ENCODE results near the gene VPS13D.

The VPS13D gene

DNA sequence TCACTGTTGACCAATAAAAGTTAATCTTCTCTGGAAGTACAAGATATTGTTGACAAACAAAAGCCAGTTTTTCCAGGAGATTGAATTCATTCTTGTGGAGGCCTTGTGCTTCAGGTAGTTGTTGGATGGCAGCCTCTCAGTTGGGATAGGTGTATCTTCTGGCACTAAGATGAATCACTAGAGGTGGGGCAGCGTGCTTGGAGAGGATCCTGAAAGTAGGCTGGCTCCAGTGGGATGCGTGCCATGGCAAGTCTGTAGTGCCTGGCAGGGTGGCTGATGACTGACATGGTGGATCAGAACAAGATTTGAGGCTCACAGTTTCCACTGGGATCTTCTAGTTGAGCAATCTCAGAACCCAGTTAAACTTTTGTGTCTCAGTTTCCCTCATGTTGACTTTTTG, 2.4 kb downstream of the VPS13D start:
- no peak for DNase-seq (ENCODE audit: low read depth)

DNA sequence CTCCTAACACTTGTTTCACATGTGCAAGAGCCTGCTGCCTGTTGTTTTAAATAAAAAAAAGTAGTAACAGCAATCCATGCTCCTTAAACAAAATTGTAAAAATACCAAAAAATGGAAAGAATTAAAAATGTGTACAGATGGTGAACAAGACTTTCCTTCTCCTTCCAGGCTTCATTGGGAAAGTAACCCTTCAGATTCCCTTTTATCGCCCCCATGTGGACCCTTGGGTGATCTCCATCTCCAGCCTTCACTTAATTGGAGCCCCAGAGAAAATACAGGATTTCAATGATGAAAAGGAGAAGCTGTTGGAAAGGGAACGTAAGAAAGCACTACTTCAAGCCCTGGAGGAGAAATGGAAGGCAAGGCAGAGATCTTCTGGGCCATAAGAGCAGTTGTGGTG, 14.2 kb downstream of the VPS13D start:
- no peak for DNase-seq (ENCODE audit: low read depth)

DNA sequence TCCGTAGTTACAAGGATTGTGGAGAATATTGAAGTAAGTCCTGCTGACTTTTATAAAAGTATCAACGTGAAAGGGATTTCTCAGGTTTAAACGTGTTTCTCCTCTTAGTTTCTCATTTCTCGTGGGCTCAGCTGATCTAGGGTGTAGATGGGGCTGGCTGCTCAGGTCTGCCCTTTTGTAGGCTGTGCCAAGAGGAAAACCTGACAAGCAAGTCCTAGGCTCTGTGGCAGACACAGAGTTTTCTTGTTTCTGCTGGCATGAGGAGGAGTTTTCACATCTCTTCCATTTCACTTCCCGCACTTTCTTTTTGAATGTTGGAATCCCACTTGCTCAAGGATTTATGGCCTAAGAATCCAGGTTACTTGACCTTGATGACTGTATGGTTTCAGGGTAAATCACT, 14.8 kb downstream of the VPS13D start:
- DNase-seq (ENCODE audit: low read depth) = no peak

DNA sequence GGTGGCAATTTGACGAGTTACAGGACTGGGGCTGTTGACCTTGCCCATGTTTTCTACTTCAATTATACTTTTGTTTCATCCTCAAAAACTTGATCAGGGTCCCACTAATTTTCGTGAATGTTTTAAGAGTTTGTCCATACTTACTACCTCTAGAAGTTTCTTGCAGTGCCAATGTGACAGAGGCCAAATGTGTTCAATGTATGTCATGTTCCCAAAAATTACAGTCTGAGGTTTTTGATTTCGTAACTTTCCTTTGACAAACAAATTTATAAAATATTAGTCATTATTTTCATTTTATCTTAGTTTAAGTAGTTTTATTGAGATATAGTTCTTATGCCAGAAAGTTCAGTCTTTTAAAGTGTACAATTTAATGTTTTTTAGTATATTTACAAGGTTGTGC, 15.3 kb downstream of the VPS13D start:
- DNase-seq (ENCODE audit: low read depth) = no peak

- DNase-seq (ENCODE audit: low read depth) = no peak
These were observed 15.9 kb downstream of the VPS13D start for GRCh38 chr1:12245733-12246132.

- DNase-seq (ENCODE audit: low read depth) = no peak
These were observed 16.8 kb downstream of the VPS13D start for GRCh38 chr1:12246584-12246983.

DNA sequence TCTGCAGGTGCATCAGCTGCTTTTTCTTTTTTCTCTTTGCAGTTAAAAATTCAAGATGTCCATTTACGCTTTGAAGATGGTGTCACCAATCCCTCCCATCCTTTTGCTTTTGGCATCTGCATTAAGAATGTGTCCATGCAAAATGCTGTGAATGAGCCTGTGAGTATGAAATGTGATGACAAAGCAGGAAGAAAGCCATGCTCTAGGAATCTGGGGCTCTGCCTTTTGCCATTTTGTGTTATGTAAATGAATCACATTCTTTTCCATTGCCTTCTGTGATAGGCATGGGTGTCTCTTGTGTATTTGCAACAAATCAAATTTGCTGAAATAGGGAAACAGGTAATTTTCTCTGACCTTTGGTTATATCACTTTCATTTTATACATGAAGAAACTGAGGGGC, 19.4 kb downstream of the VPS13D start:
- DNase-seq (ENCODE audit: low read depth) = peak; percentile 16

- no peak for DNase-seq (ENCODE audit: low read depth)
These were observed 19.9 kb downstream of the VPS13D start for GRCh38 chr1:12249748-12250147.

GRCh38 chr1:12251442-12251841, 21.6 kb downstream of the VPS13D start:
- no peak for DNase-seq (ENCODE audit: low read depth)

- DNase-seq (ENCODE audit: low read depth) = no peak
These were observed 26.1 kb downstream of the VPS13D start for GRCh38 chr1:12255913-12256312.

- no peak for DNase-seq (ENCODE audit: low read depth)
These were observed 28.4 kb downstream of the VPS13D start for GRCh38 chr1:12258272-12258671.

DNA sequence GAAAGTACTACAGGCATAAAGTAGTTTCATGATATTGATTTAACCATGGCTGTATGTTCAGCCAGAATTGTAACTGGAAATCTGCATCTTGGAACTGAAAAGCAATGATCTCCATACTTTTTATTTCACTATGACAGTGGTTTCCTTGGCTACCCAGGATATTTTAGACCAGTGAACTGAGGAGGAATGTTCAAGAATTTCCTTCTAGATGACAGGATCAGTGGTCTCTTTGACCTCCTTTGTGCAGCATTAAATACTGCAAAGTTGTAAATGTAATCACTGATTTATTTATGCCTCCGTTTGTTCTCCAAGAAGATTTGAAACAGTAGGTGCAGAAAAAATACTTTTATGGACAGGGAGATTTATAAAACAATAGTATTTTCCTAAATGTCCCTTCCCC, 39.5 kb downstream of the VPS13D start:
- no peak for DNase-seq (ENCODE audit: low read depth)

GRCh38 chr1:12271033-12271432, 41.2 kb downstream of the VPS13D start:
- DNase-seq (ENCODE audit: low read depth) = no peak

DNA sequence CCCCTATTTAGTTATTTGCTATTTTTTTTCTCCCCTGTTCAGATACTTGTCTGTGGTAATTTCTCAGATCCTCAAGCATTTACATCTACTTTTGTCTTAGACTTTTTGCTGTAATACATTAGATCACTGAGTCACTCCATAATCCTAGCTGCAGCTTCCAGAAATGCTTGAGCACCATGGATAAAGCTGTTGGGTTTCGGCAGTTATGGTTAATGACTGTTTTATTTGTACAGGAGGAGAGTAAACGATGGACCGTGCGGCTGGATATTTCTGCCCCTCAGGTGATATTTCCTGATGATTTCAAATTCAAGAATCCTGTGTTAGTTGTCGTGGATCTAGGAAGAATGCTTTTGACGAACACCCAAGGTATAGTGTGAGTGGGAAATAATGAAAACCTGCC, 42.9 kb downstream of the VPS13D start:
- no peak for DNase-seq (ENCODE audit: low read depth)

- DNase-seq (ENCODE audit: low read depth) = no peak
These were observed 45.5 kb downstream of the VPS13D start for GRCh38 chr1:12275370-12275769.

DNA sequence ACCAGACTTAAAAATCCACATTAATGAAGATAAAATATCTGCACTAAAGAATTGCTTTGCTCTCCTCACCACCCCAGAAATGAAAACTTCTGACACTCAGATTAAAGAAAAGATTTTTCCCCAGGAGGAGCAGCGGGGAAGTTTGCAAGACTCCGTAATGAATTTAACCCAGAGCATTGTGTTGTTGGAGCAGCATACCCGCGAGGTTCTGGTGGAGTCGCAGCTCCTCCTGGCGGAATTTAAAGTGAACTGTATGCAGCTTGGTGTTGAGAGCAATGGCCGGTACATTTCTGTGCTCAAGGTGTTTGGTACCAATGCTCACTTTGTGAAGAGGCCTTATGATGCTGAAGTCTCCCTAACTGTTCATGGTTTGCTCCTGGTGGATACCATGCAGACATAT, 46.4 kb downstream of the VPS13D start:
- no peak for DNase-seq (ENCODE audit: low read depth)

DNA sequence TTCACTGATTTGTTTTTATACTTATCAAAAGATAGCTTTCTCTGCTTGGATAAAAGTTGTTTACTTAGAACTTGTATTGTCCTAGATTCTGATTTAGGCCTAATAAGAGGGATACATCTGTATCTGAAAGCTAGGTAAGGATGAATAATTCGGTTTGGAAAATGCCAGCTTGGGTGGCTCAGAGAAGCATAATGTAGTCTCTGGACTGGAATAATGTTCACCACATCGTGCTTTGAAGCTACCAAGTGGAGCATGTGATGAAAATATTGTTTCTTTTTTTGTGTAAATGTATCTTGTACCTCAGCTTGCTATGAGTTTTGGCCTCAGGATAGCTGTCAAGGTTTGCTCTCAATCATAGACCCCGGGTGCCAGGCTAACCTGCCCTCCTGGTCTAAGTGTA, 49.2 kb downstream of the VPS13D start:
- no peak for DNase-seq (ENCODE audit: low read depth)

DNA sequence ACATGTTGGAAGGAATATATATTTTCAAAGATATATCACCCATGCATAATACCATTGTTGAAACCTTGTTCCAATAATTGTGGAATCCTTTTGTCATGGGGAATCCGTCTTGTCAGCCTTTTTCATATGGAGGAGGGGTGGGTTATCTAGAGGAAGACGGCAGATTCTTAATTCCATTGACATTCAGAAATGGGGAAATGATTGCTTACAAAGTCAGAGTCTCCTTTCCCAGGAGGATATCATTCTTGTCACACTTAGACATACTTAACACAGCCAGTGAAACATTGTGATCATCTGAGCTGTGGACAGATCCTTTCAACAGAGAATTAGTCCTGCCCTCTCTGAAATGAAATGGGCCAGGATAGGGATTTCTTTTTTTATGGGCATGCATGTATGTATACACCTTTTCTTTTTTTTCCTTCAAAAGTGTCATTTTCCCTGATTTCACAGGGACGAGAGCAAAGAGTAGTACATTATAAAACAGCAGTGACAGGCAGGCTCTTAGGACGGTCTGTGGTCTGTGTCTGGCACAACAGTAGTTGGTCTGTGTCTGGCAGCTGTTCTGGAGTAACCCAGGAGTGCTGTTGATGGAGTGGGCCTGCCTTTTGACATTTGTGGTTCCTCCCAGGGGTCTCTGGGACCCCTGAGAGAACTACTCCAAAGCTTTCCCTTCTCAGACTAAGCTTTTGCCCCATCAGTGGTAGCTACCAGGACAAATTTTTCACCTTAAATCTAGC, 50.1 kb downstream of the VPS13D start:
- DNase-seq (ENCODE audit: low read depth) = no peak

DNA sequence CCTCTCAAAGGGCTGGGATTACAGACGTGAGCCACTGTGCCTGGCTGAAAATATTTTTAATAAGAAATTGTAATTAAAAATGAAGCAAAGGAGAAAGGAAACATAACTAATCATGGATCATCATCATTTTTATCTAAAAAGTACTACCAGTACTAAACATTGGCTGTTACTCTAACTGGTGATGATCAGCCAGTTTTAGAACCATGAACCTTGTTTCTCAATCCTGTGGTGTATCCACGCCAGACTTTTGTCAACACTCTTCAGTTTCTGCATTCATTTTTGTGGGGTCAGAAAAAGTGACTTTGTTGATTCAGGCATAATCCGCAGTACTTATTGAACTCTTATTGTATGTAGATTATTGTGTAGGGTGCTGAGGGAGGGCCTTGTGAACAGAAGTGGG, 52.3 kb downstream of the VPS13D start:
- DNase-seq (ENCODE audit: low read depth) = no peak

- DNase-seq (ENCODE audit: low read depth) = no peak
These were observed 54.7 kb downstream of the VPS13D start for GRCh38 chr1:12284486-12284885.

- no peak for DNase-seq (ENCODE audit: low read depth)
These were observed 55.8 kb downstream of the VPS13D start for GRCh38 chr1:12285496-12286143.

GRCh38 chr1:12287869-12288268, 58.0 kb downstream of the VPS13D start:
- no peak for DNase-seq (ENCODE audit: low read depth)

GRCh38 chr1:12290828-12291227, 61.0 kb downstream of the VPS13D start:
- DNase-seq (ENCODE audit: low read depth) = no peak

- no peak for DNase-seq (ENCODE audit: low read depth)
These were observed 63.6 kb downstream of the VPS13D start for GRCh38 chr1:12293416-12293815.

All from HS-5 (cell line).